ENCODE measurements around the gene CNNM3.
A peak's percentile ranks its signal among the peaks of the same experiment; 100 is the strongest.
"Not testable (repeated sequence)": the region's sequence is repeated elsewhere in the genome, so short reads cannot be mapped to it uniquely, and the experiment has no call there.

CNNM3 gene

GRCh38 chr2:96859681-96860064, 43.6 kb downstream of the CNNM3 start:
- no peak overlapping the region for H3K27ac ChIP-seq (replicated peaks; ENCODE audit: low read length)

GRCh38 chr2:96860065-96861029, 44.3 kb downstream of the CNNM3 start:
- peak overlapping the region; percentile 50 for H3K9ac ChIP-seq (ENCODE audit: low read depth, low read length, poor library complexity)
- H3K27ac ChIP-seq (replicated peaks; ENCODE audit: low read length), result no peak overlapping the region
- no peak overlapping the region for H4K91ac ChIP-seq (ENCODE audit: low read depth, low read length, poor library complexity)
- no peak overlapping the region for H2BK15ac ChIP-seq (ENCODE audit: low read length)
- no peak overlapping the region for H3K4ac ChIP-seq (ENCODE audit: low read length)
- H3K23ac ChIP-seq (ENCODE audit: low read depth, low read length, poor library complexity), result peak overlapping the region; percentile 47
- peaks cover 42 to 51% of the 10 kb centered on the region in 2 donors for H3K36me3 ChIP-seq (replicated peaks in 1 of 2; ENCODE audit: control insufficient read depth in 2 of 2, insufficient read depth in 2 of 2, low read length in 2 of 2)
- no peak overlapping the region for H2BK12ac ChIP-seq (ENCODE audit: low read length)
- no peak overlapping the region for H3K4me3 ChIP-seq (ENCODE audit: low read length in 2 of 2)
- H3K79me1 ChIP-seq (ENCODE audit: low read depth, low read length), result peaks cover 15% of the 10 kb centered on the region
- H2AK5ac ChIP-seq (ENCODE audit: low read depth, low read length), result no peak overlapping the region
- no peak overlapping the region for H3K18ac ChIP-seq (ENCODE audit: low read length)
- H2AFZ ChIP-seq (ENCODE audit: low read length), result no peak overlapping the region
- H3K4me2 ChIP-seq (ENCODE audit: insufficient read depth, low read length, poor library complexity, severe bottlenecking), result peak overlapping the region; percentile 0
- no peak overlapping the region for H2BK5ac ChIP-seq (ENCODE audit: low read length)
- no CpG with 5 or more reads among the region's 38 CpGs for WGBS, 2 donors (ENCODE audit: extremely low coverage in 2 of 2, insufficient read length in 2 of 2, insufficient replicate concordance in 1 of 2)
- DNase-seq (ENCODE audit: low spot score), result no peak
- peak overlapping the region; percentile 1 for H4K8ac ChIP-seq (ENCODE audit: low read depth, low read length)
- no peaks in the 10 kb centered on the region for H3K9me3 ChIP-seq (replicated peaks in 1 of 2; ENCODE audit: control insufficient read depth in 2 of 2, insufficient read depth in 1 of 2, low read depth in 1 of 2, low read length in 2 of 2)
- no peak overlapping the region for H3K14ac ChIP-seq (ENCODE audit: low read length)
- no peaks in the 10 kb centered on the region for H3K27me3 ChIP-seq (ENCODE audit: control insufficient read depth in 3 of 3, insufficient read depth in 3 of 3, low read depth in 1 of 3, low read length in 3 of 3)
- no peak overlapping the region for H2BK120ac ChIP-seq (ENCODE audit: low read depth, low read length)
- H3K4me1 ChIP-seq (ENCODE audit: control insufficient read depth in 2 of 2, insufficient read depth in 1 of 2, low read depth in 1 of 2, low read length in 2 of 2), result peaks cover 11% of the 10 kb centered on the region in 2 donors

More at GRCh38 chr2:96859681-96860064, 43.6 kb downstream of the CNNM3 start:
- Histone ChIP-seq H2AFZ (ENCODE audit: low read length) (no peak overlapping the region), H2BK15ac (ENCODE audit: low read length) (no peak overlapping the region), H2BK120ac (ENCODE audit: low read depth, low read length) (no peak overlapping the region), H3K4ac (ENCODE audit: low read length) (no peak overlapping the region), H2BK12ac (ENCODE audit: low read length) (no peak overlapping the region), H3K23ac (ENCODE audit: low read depth, low read length, poor library complexity) (no peak overlapping the region), H3K27me3 (ENCODE audit: control insufficient read depth in 3 of 3, insufficient read depth in 3 of 3, low read depth in 1 of 3, low read length in 3 of 3) (no peaks in the 10 kb centered on the region), H3K4me1 (ENCODE audit: control insufficient read depth in 2 of 2, insufficient read depth in 1 of 2, low read depth in 1 of 2, low read length in 2 of 2) (peaks cover 11% of the 10 kb centered on the region in 2 donors), H3K79me1 (ENCODE audit: low read depth, low read length) (peaks cover 8% of the 10 kb centered on the region), H3K14ac (ENCODE audit: low read length) (no peak overlapping the region), H4K8ac (ENCODE audit: low read depth, low read length) (no peak overlapping the region), H3K4me3 (ENCODE audit: low read length in 2 of 2) (no peak overlapping the region), H2BK5ac (ENCODE audit: low read length) (no peak overlapping the region), H3K36me3 (replicated peaks in 1 of 2; ENCODE audit: control insufficient read depth in 2 of 2, insufficient read depth in 2 of 2, low read length in 2 of 2) (peaks cover 35 to 44% of the 10 kb centered on the region in 2 donors), H2AK5ac (ENCODE audit: low read depth, low read length) (no peak overlapping the region), H3K18ac (ENCODE audit: low read length) (no peak overlapping the region), H3K9me3 (replicated peaks in 1 of 2; ENCODE audit: control insufficient read depth in 2 of 2, insufficient read depth in 1 of 2, low read depth in 1 of 2, low read length in 2 of 2) (no peaks in the 10 kb centered on the region), H4K91ac (ENCODE audit: low read depth, low read length, poor library complexity) (no peak overlapping the region), H3K4me2 (ENCODE audit: insufficient read depth, low read length, poor library complexity, severe bottlenecking) (no peak overlapping the region), H3K9ac (ENCODE audit: low read depth, low read length, poor library complexity) (peak overlapping the region; percentile 84)
- DNase-seq (ENCODE audit: low spot score), result no peak
- 100% methylated on average over 1 of the region's 4 CpGs; no CpG with 5 or more reads in 1 of the 2 donors for WGBS, 2 donors (ENCODE audit: extremely low coverage in 2 of 2, insufficient read length in 2 of 2, insufficient replicate concordance in 1 of 2)

GRCh38 chr2:96861074-96861473, 45.0 kb downstream of the CNNM3 start:
- no peak overlapping the region for H3K27ac ChIP-seq (replicated peaks; ENCODE audit: low read length)
- H4K8ac ChIP-seq (ENCODE audit: low read depth, low read length), result no peak overlapping the region
- H2BK120ac ChIP-seq (ENCODE audit: low read depth, low read length), result no peak overlapping the region
- H2BK5ac ChIP-seq (ENCODE audit: low read length), result peak overlapping the region; percentile 56
- no peak overlapping the region for H3K4ac ChIP-seq (ENCODE audit: low read length)
- H4K91ac ChIP-seq (ENCODE audit: low read depth, low read length, poor library complexity), result no peak overlapping the region
- H2AFZ ChIP-seq (ENCODE audit: low read length), result no peak overlapping the region
- H3K18ac ChIP-seq (ENCODE audit: low read length), result no peak overlapping the region
- DNase-seq (ENCODE audit: low spot score), result no peak
- peak overlapping the region; percentile 47 for H3K23ac ChIP-seq (ENCODE audit: low read depth, low read length, poor library complexity)
- peaks cover 11% of the 10 kb centered on the region in 2 donors for H3K4me1 ChIP-seq (ENCODE audit: control insufficient read depth in 2 of 2, insufficient read depth in 1 of 2, low read depth in 1 of 2, low read length in 2 of 2)
- no peak overlapping the region for H2BK12ac ChIP-seq (ENCODE audit: low read length)
- peaks cover 49 to 58% of the 10 kb centered on the region in 2 donors for H3K36me3 ChIP-seq (replicated peaks in 1 of 2; ENCODE audit: control insufficient read depth in 2 of 2, insufficient read depth in 2 of 2, low read length in 2 of 2)
- H3K4me2 ChIP-seq (ENCODE audit: insufficient read depth, low read length, poor library complexity, severe bottlenecking), result peak overlapping the region; percentile 0
- H3K79me1 ChIP-seq (ENCODE audit: low read depth, low read length), result peaks cover 21% of the 10 kb centered on the region
- H3K27me3 ChIP-seq (ENCODE audit: control insufficient read depth in 3 of 3, insufficient read depth in 3 of 3, low read depth in 1 of 3, low read length in 3 of 3), result no peaks in the 10 kb centered on the region
- no peak overlapping the region for H3K4me3 ChIP-seq (ENCODE audit: low read length in 2 of 2)
- H3K9me3 ChIP-seq (replicated peaks in 1 of 2; ENCODE audit: control insufficient read depth in 2 of 2, insufficient read depth in 1 of 2, low read depth in 1 of 2, low read length in 2 of 2), result no peaks in the 10 kb centered on the region
- H3K14ac ChIP-seq (ENCODE audit: low read length), result no peak overlapping the region
- H2BK15ac ChIP-seq (ENCODE audit: low read length), result no peak overlapping the region
- peak overlapping the region; percentile 38 for H3K9ac ChIP-seq (ENCODE audit: low read depth, low read length, poor library complexity)
- H2AK5ac ChIP-seq (ENCODE audit: low read depth, low read length), result no peak overlapping the region
- no CpG with 5 or more reads among the region's 17 CpGs for WGBS, 2 donors (ENCODE audit: extremely low coverage in 2 of 2, insufficient read length in 2 of 2, insufficient replicate concordance in 1 of 2)

GRCh38 chr2:96863056-96863455, 47.0 kb downstream of the CNNM3 start:
- H3K9ac ChIP-seq (ENCODE audit: low read depth, low read length, poor library complexity); H2BK5ac ChIP-seq (ENCODE audit: low read length); H3K27ac ChIP-seq (replicated peaks; ENCODE audit: low read length); H3K4ac ChIP-seq (ENCODE audit: low read length); H2BK120ac ChIP-seq (ENCODE audit: low read depth, low read length); H4K8ac ChIP-seq (ENCODE audit: low read depth, low read length); H2BK15ac ChIP-seq (ENCODE audit: low read length); H3K4me2 ChIP-seq (ENCODE audit: insufficient read depth, low read length, poor library complexity, severe bottlenecking); H2BK12ac ChIP-seq (ENCODE audit: low read length); H3K27me3 ChIP-seq (ENCODE audit: control insufficient read depth in 3 of 3, insufficient read depth in 3 of 3, low read depth in 1 of 3, low read length in 3 of 3); DNase-seq (ENCODE audit: low spot score); H3K4me3 ChIP-seq (ENCODE audit: low read length in 2 of 2); H2AK5ac ChIP-seq (ENCODE audit: low read depth, low read length); H3K14ac ChIP-seq (ENCODE audit: low read length); H2AFZ ChIP-seq (ENCODE audit: low read length); H3K9me3 ChIP-seq (replicated peaks in 1 of 2; ENCODE audit: control insufficient read depth in 2 of 2, insufficient read depth in 1 of 2, low read depth in 1 of 2, low read length in 2 of 2); H4K91ac ChIP-seq (ENCODE audit: low read depth, low read length, poor library complexity); H3K23ac ChIP-seq (ENCODE audit: low read depth, low read length, poor library complexity); H3K18ac ChIP-seq (ENCODE audit: low read length): not testable (repeated sequence)
- WGBS, 2 donors (ENCODE audit: extremely low coverage in 2 of 2, insufficient read length in 2 of 2, insufficient replicate concordance in 1 of 2), result no CpG with 5 or more reads among the region's 4 CpGs
- Histone ChIP-seq H3K4me1 (ENCODE audit: control insufficient read depth in 2 of 2, insufficient read depth in 1 of 2, low read depth in 1 of 2, low read length in 2 of 2) (peaks cover 9 to 15% of the 10 kb centered on the region in 2 donors), H3K79me1 (ENCODE audit: low read depth, low read length) (peaks cover 37% of the 10 kb centered on the region), H3K36me3 (replicated peaks in 1 of 2; ENCODE audit: control insufficient read depth in 2 of 2, insufficient read depth in 2 of 2, low read length in 2 of 2) (peaks cover 64 to 76% of the 10 kb centered on the region in 2 donors)
